Medulla oblongata (tissue), 1 donor: ENCODE data around the gene PCOLCE2.

ENCODE experiments used
- DNase-seq: peaks from one replicate; pipeline ENCODE4 v3.0.0-alpha.2; 2015; ENCODE audit errors: extremely low spot score

PCOLCE2 gene

DNA sequence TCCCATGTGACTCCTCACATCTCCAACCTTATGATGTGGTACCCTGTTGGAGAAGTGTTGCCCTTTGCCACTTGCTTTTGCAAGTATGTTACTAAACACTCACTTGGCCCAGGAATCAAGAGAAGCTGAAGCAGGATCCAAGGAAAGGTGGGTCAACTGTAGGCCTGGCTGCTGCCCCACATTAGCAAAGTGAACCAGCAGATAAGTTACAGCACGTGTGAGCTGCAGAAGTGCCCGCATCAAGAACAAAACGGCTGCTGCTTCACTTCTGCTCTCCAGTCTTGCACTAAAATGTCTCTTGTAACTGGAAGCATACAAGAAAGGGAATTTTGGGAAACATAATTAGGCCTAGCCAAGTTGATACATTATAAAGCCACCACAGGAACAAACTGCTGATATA, 79.6 kb downstream of the PCOLCE2 start:
- DNase-seq, result no peak

DNA sequence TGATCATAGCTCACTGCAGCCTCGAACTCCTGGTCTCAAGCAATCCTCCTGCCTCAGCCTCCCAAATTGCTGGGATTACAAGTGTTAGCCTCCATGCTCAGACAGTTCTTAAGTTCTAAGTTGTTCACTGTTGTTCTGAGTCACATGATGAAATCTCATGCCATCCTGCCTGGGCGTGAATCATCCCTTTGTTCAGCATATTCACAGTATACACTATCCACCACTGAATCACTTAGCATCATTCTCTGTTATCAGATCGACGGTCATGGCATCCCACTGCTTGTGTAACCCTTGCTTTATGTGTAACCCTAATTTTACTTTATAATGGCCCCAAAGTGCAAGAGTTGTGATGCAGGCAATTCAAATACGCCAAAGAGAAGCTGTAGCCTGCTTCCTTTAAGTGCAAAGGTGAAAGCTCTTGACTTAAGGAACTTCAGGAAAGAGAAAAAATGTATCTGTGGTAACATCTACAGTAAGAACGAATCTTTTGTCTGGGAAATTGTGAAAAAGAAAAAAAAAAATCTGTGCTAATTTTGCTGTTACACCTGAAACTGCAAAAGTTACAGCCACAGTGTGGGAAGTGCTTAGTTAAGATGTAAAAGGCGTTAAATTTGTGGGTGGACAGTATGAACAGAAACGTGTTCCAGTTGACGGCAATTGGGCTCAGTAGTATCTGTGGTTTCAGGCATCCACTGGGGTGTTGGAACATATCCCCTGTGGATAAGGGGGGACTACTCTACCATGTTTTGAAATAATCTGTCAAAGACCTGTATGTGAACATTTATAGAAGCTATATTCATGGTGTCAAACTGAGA, 80.6 kb downstream of the PCOLCE2 start:
- no peak for DNase-seq

DNA sequence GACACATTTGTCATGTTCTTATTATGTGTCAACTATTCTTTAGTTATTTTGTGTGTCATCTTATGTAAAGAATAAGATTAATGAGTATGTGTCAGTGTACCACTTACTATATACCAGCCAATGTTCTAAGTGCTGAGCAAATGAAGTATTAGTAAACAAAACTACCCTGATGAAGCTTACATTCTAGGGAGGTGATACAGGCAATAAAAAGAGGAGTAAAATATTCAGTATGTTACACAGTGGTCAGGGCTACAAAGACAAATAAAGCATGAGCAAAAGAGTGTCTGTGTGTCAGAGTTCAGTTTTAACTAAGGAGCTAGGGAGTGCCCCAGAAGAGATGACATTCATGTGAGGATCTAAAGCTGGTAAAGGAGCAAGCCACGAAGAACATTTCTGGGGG, 86.0 kb downstream of the PCOLCE2 start:
- DNase-seq, result no peak

DNA sequence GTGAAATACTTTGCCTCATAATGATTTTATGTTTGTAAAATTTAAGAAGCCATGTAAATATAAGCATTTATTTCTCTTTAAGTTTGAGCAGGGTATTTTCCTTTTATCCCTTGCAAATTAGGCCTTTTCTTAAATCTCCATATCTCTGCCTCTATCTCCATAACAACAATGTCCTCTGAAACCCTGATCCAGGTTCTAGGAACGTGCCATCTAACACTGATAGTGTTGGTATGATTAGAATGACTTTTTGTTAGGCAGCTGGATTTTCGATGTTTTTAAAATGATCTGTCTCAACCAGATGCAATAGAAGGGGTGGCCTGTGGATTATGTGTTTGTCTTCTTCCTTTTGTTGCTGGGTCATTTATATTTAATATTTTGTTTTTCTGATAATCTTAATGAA, 87.1 kb downstream of the PCOLCE2 start:
- DNase-seq, result no peak

DNA sequence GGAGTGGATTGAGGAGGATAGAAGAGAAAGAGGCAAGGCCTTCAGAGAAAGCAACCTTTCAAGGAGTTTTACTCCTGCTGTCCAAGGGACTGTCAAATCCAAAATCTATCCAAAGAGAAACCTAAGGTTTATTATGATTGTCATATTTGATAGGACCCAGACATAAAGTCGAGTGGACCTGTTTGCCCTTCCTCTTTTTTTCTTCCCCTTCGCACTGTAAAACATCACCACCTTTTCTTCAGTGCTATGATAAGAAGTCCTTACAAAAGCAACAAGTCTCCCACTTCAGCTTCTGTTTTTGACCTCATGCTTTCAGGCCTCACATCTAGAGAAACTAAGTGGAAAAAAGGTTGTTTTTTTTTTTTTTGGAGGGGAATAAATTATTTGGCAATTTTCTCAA, 92.1 kb downstream of the PCOLCE2 start:
- DNase-seq, result no peak

DNA sequence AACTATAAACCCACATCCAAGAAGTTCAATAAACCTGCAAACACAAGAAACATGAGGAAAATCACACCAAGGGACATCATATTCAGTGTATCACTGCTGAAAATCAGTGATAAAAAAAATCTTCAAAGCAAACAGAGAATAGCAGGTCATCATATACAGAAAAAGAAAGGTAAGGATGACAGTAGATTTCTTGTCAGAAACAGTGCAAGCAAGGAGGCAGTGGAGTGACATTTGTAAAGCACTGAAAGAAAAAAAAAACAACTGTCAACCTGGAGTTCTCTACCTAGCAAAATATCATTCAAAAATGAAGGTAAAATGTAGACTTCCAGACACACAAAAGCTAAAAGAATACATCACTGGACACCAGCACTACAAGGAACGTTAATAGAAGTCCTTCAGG, 93.6 kb downstream of the PCOLCE2 start:
- no peak for DNase-seq

DNA sequence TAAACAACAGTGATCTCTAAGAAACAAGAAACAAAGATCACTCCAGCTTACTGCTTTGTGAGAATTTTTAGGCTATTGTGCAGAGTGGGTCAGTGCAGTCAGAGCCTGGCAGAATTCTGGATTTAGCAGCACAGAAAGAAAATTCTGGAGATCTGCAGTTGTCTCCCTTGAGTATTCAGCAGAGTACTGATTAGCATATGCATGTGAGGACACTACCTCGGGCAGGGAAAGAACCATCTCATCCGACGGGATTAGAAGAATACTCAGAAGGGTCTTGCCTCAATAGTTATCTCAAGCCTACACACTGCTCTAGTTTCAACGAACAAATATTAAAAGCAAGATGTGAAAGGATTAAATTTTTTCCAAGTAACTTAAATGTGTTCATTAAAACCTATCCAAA, 94.4 kb downstream of the PCOLCE2 start:
- DNase-seq, result peak; percentile 9

DNA sequence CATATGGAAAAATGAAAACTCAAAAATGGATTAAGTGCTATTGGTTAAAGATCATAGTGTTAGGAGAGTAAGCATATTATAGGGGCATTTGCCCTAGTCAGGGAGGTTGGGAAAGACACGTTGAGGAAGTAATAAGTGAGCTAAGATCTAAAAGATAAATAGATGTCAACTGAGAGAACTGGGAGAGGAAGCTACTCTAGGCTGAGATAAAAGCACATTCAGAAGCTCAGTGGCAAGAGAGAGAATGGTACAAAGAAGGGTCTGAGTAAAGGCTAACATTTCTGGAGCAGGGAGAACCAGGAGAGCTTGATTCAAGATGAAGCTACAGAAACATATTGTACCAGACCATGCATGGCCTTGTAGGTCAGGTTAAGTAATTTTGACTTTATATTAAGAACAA, 101.2 kb downstream of the PCOLCE2 start:
- no peak for DNase-seq

DNA sequence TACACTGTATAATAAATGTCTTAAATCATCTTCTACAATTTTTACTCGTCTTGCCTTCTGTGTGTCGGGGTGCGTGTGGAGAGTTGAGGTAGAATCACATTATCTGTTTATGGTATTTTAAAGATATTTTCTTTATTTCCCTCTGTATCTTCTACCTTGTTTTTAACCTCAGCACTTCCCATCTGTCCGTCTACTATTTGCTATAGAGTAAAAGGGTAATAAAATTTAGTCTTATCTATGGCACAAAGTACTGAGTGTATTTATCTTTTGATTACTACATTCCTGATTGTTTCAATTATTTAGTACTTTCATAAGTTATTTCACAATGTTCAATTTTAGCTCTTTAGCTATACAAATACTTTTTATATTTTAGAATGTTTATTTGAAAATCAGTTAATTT, 102.9 kb downstream of the PCOLCE2 start:
- no peak for DNase-seq

DNA sequence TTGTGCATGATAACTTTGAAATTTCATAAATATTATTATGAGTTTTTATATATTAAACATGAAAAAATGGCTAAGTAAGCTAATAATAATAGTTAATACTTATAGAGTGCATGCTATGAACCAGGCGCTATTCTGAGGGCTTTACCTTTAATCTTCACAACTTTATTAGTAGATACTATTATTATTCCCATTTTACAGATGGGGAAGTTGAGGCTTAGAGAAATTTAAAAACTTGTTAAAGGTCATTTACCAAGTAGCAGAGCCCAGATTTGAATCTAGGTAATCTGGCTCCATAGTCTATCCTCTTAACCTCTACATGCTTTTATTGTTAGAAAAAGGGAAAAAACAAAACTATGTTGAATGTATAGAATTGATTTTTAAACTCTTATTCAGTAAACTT, 104.7 kb downstream of the PCOLCE2 start:
- no peak for DNase-seq

DNA sequence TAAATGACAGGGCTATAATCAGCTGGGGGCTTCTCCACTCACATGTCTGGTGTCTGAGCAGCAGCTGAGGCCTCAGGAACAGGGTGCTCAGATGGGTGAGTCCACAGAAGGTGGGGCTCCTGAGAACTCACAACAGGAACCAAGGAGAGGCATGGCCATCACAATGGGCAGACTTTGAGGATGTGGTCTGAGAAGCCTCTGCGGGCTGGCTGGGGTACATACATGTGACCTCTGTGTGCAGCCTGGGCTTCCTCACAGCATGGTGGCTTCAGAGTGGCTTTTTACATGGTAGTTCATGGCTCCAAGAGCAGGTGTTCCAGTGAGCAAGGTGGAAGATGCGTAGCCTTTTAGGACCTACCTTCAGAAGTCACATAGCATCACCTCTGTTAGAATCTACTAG, 106.3 kb downstream of the PCOLCE2 start:
- DNase-seq, result no peak

DNA sequence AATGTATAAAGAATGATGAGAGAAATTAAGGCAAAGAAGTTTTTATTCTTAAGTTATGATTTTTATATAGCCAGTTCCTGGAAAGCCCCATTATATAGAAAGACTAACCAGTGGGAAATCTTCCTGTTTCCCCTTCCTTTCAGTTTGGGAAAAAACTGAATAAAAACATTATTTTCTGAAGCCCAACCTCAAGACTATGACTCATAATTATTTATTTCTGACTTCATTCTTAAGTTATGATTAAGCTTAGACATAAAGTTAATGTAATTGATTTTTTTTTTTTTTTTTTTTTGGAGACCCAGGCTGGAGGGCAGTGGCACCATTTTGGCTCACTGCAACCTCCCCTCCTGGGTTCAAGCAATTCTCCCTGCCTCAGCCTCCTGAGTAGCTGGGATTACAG, 109.3 kb downstream of the PCOLCE2 start:
- no peak for DNase-seq

DNA sequence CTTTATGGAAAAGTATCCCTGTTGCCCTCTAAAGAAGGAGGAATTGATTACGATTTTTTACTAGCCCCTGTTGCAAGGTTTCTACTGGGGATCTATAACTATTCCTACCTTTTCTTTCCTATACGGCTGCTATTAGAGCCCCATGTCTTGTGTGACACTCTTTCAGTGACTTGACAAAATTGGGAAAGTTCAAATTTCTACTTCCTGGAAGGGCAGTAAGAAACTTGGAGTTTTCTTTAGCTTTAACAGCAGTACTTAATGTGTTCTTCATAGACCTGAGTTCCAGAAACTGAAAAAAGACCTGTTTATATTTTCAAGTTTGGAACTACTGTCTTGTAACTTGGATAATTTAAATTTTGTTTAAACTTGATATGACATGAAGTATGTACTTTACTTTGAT, 110.3 kb downstream of the PCOLCE2 start:
- no peak for DNase-seq

DNA sequence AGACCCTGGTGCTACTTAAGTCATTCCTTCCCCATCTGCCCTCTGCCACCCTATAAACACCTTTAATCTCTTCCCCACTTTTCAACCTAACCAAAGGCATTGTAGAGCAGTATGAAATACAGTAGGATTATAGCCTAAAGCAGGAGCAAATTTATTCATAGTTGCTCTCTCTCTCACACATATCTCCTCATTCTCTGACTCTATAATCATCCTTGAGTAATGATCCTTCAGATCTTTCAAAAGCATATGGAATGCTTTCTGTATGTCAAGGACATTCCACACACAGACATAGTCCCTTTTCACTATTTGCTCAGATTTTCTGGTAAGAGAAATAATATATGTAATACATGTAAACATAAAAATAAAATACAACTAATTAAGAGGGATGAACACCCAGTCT, 111.0 kb downstream of the PCOLCE2 start:
- DNase-seq, result no peak

DNA sequence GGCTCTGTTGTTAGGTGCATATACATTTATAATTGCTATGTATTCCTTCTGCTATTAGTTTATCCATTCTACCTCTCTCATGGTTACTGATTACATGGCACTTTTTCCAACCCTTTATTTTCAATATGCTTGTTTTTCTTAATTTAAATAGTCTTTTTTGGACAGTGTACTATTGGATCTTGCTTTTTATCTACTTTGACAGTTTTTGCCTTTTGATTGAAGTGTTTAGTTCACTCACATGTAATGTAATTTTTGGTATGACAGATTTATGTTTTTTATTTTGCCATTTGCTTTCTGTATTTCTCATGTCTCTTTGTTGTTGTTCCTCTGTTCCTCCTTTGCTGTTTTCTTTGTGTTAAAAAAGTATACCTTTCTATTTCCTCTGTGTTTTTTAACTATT, 120.5 kb downstream of the PCOLCE2 start:
- no peak for DNase-seq
